NB4 (cell line): ENCODE measurements around the gene DENND1B.

Experiments used
- TF ChIP-seq, protein P1 (sequence below): IDR thresholded peaks from one replicate; pipeline ENCODE4 v1.5.1; 2012; ENCODE audit warnings: low read depth, low read length
- TF ChIP-seq, protein P2 (sequence below): IDR thresholded peaks from 2 replicates; pipeline ENCODE4 v1.6.1; 2011; ENCODE audit warnings: low read depth, low read length

GRCh38 chr1:197786280-197786679 is 11.0 kb upstream of the DENND1B start:
- TF ChIP-seq, protein P1, sequence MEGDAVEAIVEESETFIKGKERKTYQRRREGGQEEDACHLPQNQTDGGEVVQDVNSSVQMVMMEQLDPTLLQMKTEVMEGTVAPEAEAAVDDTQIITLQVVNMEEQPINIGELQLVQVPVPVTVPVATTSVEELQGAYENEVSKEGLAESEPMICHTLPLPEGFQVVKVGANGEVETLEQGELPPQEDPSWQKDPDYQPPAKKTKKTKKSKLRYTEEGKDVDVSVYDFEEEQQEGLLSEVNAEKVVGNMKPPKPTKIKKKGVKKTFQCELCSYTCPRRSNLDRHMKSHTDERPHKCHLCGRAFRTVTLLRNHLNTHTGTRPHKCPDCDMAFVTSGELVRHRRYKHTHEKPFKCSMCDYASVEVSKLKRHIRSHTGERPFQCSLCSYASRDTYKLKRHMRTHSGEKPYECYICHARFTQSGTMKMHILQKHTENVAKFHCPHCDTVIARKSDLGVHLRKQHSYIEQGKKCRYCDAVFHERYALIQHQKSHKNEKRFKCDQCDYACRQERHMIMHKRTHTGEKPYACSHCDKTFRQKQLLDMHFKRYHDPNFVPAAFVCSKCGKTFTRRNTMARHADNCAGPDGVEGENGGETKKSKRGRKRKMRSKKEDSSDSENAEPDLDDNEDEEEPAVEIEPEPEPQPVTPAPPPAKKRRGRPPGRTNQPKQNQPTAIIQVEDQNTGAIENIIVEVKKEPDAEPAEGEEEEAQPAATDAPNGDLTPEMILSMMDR = no peak
- TF ChIP-seq, protein P2, sequence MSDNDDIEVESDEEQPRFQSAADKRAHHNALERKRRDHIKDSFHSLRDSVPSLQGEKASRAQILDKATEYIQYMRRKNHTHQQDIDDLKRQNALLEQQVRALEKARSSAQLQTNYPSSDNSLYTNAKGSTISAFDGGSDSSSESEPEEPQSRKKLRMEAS = no peak
